ENCODE data around the gene TMPRSS13.

TMPRSS13 gene

GRCh38 chr11:117972629-117973502 is 43.7 kb upstream of the TMPRSS13 start:
- H3K4me3 ChIP-seq (ENCODE audit: low read length): no peak overlapping the region
- DNase-seq (ENCODE audit: low read depth): no peak
- TF ChIP-seq, protein P1, sequence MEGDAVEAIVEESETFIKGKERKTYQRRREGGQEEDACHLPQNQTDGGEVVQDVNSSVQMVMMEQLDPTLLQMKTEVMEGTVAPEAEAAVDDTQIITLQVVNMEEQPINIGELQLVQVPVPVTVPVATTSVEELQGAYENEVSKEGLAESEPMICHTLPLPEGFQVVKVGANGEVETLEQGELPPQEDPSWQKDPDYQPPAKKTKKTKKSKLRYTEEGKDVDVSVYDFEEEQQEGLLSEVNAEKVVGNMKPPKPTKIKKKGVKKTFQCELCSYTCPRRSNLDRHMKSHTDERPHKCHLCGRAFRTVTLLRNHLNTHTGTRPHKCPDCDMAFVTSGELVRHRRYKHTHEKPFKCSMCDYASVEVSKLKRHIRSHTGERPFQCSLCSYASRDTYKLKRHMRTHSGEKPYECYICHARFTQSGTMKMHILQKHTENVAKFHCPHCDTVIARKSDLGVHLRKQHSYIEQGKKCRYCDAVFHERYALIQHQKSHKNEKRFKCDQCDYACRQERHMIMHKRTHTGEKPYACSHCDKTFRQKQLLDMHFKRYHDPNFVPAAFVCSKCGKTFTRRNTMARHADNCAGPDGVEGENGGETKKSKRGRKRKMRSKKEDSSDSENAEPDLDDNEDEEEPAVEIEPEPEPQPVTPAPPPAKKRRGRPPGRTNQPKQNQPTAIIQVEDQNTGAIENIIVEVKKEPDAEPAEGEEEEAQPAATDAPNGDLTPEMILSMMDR (IDR thresholded peaks at IDR 0.05; ENCODE audit: insufficient read depth, low read depth, low read length, missing control alignments): no peak

DNA sequence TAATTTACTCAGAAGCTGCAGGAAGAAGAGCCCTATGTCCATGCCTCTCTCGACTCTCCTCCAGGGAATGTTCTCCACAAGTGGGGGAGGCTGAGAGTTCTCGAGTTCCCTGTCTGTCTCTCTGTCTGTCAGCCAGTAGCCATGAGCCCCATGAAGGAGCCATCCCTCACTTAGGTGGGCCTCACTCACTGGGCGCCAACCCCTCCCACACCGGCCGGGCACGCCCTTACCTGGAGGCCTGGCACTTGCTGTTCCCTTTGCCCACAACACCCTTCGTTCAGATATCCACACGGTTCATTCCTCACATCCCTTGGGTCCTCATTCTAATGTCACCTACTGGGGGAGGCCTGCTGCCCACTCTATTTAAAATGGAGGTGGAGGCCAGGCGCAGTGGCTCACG is 42.8 kb upstream of the TMPRSS13 start:
- H3K4me3 ChIP-seq (ENCODE audit: low read length): no peak overlapping the region
- TF ChIP-seq, protein P1 (IDR thresholded peaks at IDR 0.05; ENCODE audit: insufficient read depth, low read depth, low read length, missing control alignments): no peak
- no peak for DNase-seq (ENCODE audit: low read depth)

- TF ChIP-seq, protein P1 (IDR thresholded peaks at IDR 0.05; ENCODE audit: insufficient read depth, low read depth, low read length, missing control alignments): no peak
- H3K4me3 ChIP-seq (ENCODE audit: low read length): no peak overlapping the region
- DNase-seq (ENCODE audit: low read depth): peak; percentile 62
Measured at GRCh38 chr11:117970400-117971024, 41.3 kb upstream of the TMPRSS13 start.

DNA sequence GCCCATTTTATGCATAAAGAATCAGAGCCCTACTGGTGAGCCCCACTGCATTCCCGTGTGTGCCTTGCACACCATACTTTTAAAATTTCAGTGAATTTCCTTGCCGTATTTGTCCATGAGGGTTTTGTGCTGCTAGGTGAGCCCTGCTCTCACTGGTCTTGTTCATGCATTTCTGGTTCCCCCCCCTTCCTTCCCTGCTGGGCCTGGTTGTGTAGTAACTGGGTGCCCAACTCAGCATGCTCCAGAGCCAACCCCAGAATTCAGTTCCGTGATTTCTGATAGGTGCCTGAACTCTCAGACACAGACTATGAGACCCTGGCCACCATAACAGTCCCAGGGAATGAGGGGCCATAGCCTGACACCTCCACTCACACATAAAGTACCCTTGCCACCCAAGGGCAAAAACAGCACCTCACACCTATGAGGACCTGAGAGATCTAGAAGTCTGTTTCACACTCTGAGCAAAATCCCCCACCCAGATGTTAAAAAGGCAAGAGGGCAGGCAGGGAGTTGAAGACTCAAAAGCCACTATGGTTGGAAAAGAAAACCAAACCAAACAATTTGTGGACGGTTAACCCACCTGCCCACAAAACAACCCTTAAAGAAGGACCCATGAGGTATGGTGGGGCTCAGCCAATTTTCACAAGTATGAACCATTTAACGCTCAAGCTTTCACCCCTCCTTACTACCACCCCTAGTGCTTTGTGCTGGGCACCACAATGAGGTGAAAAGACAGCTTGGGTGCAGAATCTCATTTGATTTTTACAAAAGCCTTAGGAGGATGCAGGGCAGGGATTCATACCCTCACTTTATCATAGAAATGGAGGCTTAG is 40.2 kb upstream of the TMPRSS13 start:
- TF ChIP-seq, protein P1 (IDR thresholded peaks at IDR 0.05; ENCODE audit: insufficient read depth, low read depth, low read length, missing control alignments): no peak
- H3K4me3 ChIP-seq (ENCODE audit: low read length): no peak overlapping the region
- no peak for DNase-seq (ENCODE audit: low read depth)

GRCh38 chr11:117966908-117967307 is 37.7 kb upstream of the TMPRSS13 start:
- TF ChIP-seq, protein P1 (IDR thresholded peaks at IDR 0.05; ENCODE audit: insufficient read depth, low read depth, low read length, missing control alignments): no peak
- DNase-seq (ENCODE audit: low read depth): no peak
- no peak overlapping the region for H3K4me3 ChIP-seq (ENCODE audit: low read length)

DNA sequence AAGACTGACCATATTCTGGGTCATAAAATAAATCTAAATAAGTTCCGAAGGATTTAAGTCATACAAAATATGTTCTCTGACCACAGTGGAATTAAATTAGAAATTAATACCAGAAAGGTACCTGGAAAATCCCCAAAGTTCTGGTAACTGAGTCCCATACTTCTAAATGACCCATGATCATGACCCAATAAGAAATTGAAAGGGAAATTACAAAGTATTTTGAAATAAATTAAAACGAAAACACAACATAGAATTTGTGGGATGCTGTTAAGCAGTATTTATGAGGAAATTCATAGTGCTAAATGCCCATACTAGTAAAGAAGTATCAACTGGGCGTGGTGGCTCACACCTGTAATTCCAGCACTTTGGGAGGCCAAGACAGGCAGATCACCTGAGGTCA is 33.6 kb upstream of the TMPRSS13 start:
- DNase-seq (ENCODE audit: low read depth): no peak
- no peak overlapping the region for H3K4me3 ChIP-seq (ENCODE audit: low read length)
- TF ChIP-seq, protein P1 (IDR thresholded peaks at IDR 0.05; ENCODE audit: insufficient read depth, low read depth, low read length, missing control alignments): no peak

All from epithelial cell of esophagus (primary cell).